DND-41 (cell line): ENCODE data around the gene CNST.

ENCODE experiments used
- ATAC-seq: fragments of 200-7000 bp; cut with Tn5 transposase; 3 replicates; pipeline ENCODE4 v1.9.1; 2021; ENCODE audit warnings: low read depth; ENCODE audit not compliant: insufficient read depth
- DNase-seq: peaks from one replicate; pipeline ENCODE4 v3.0.0-alpha.2; 2020
- H2AFZ ChIP-seq: 2 replicates; pipeline ENCODE4 v1.6.0; 2012; ENCODE audit warnings: low read depth, low read length
- H3K27ac ChIP-seq: 2 replicates; pipeline ENCODE4 v1.5.1; 2012; ENCODE audit warnings: low read length, inconsistent platforms
- H3K27me3 ChIP-seq: fragments of 200-600 bp; sonication (generic); 2 replicates; pipeline ENCODE4 v1.6.0; 2012; ENCODE audit warnings: low read length, mild to moderate bottlenecking, inconsistent platforms; ENCODE audit not compliant: insufficient read depth, poor library complexity
- H3K36me3 ChIP-seq: 2 replicates; pipeline ENCODE4 v1.5.1; 2012; ENCODE audit warnings: low read length, inconsistent platforms; ENCODE audit not compliant: insufficient read depth
- H3K4me1 ChIP-seq: 2 replicates; pipeline ENCODE4 v1.5.1; 2012; ENCODE audit warnings: mild to moderate bottlenecking, low read length; ENCODE audit not compliant: insufficient read depth
- H3K4me2 ChIP-seq: 2 replicates; pipeline ENCODE4 v1.6.0; 2012; ENCODE audit warnings: mild to moderate bottlenecking, moderate library complexity, low read length, inconsistent platforms; ENCODE audit not compliant: insufficient read depth
- H3K4me3 ChIP-seq, 2 experiments: fragments of 200-600 bp in 1 of 2; shearing (Covaris generic) in 1 of 2; 2 replicates each; pipeline ENCODE4 v1.5.1; 2012 to 2016; ENCODE audit warnings: inconsistent platforms in 2 of 2, low read length in 2 of 2, mild to moderate bottlenecking in 2 of 2, low read depth in 1 of 2, moderate library complexity in 1 of 2
- H3K79me2 ChIP-seq: 2 replicates; pipeline ENCODE4 v1.6.0; 2012; ENCODE audit warnings: low read length, inconsistent platforms; ENCODE audit not compliant: insufficient read depth
- H3K9ac ChIP-seq: 2 replicates; pipeline ENCODE4 v1.6.0; 2012; ENCODE audit warnings: low read depth, mild to moderate bottlenecking, inconsistent platforms, low read length, moderate library complexity
- H3K9me3 ChIP-seq: 2 replicates; pipeline ENCODE4 v1.5.1; 2012; ENCODE audit warnings: low read length, moderate library complexity, mild to moderate bottlenecking, inconsistent platforms; ENCODE audit not compliant: insufficient read depth, severe bottlenecking
- H4K20me1 ChIP-seq: 2 replicates; pipeline ENCODE4 v1.6.0; 2012; ENCODE audit warnings: low read length; ENCODE audit not compliant: insufficient read depth
- CTCF ChIP-seq: IDR thresholded peaks from 2 replicates; pipeline ENCODE4 v1.5.1; 2012; ENCODE audit warnings: borderline replicate concordance, low read length, moderate library complexity, mild to moderate bottlenecking; ENCODE audit not compliant: poor library complexity, severe bottlenecking; ENCODE audit errors: extremely low read depth
- EZH2 ChIP-seq: IDR thresholded peaks from 3 replicates; pipeline ENCODE4 v1.6.1; 2012; ENCODE audit warnings: borderline replicate concordance, low read depth, mild to moderate bottlenecking, moderate library complexity, low read length, inconsistent platforms; ENCODE audit not compliant: severe bottlenecking

CNST gene

GRCh38 chr1:246622035-246622652 lies 55.9 kb downstream of the CNST start:
- no peak overlapping the region for H3K27ac ChIP-seq
- peaks cover 3% of the 10 kb centered on the region; the same call in 1 of the 2 replicates for H3K79me2 ChIP-seq
- no peak overlapping the region for H3K4me2 ChIP-seq
- no peaks in the 10 kb centered on the region for H3K27me3 ChIP-seq
- ATAC-seq (no peak), DNase-seq (no peak)
- no peak overlapping the region for H3K4me3 ChIP-seq
- H2AFZ ChIP-seq: no peak overlapping the region
- no peaks in the 10 kb centered on the region for H3K4me1 ChIP-seq
- H3K36me3 ChIP-seq: peaks cover 31% of the 10 kb centered on the region
- no peak overlapping the region for H3K9ac ChIP-seq
- TF ChIP-seq EZH2: no peak
- no peak for TF ChIP-seq CTCF
- H3K9me3 ChIP-seq: no peaks in the 10 kb centered on the region
- H4K20me1 ChIP-seq: no peaks in the 10 kb centered on the region

- no peak overlapping the region for H3K27ac ChIP-seq
- peaks cover 3% of the 10 kb centered on the region; the same call in 1 of the 2 replicates for H3K79me2 ChIP-seq
- H3K4me3 ChIP-seq: no peak overlapping the region
- H4K20me1 ChIP-seq: no peaks in the 10 kb centered on the region
- ATAC-seq: no peak
- no peak overlapping the region for H3K9ac ChIP-seq
- no peak overlapping the region for H3K4me2 ChIP-seq
- no peaks in the 10 kb centered on the region for H3K4me1 ChIP-seq
- H3K36me3 ChIP-seq: peaks cover 38% of the 10 kb centered on the region
- DNase-seq: no peak
- H3K9me3 ChIP-seq: no peaks in the 10 kb centered on the region
- H2AFZ ChIP-seq: no peak overlapping the region
- no peaks in the 10 kb centered on the region for H3K27me3 ChIP-seq
- TF ChIP-seq EZH2 (no peak), CTCF (no peak)
Measured at GRCh38 chr1:246624091-246624490, 57.8 kb downstream of the CNST start.

GRCh38 chr1:246629030-246629429 lies 62.8 kb downstream of the CNST start:
- no peaks in the 10 kb centered on the region for H3K79me2 ChIP-seq
- no peak overlapping the region for H3K27ac ChIP-seq
- H3K4me3 ChIP-seq: no peak overlapping the region
- DNase-seq (no peak), ATAC-seq (no peak)
- H2AFZ ChIP-seq: no peak overlapping the region
- no peak for TF ChIP-seq EZH2
- TF ChIP-seq CTCF: no peak
- H3K36me3 ChIP-seq: peaks cover 34% of the 10 kb centered on the region
- no peak overlapping the region for H3K4me2 ChIP-seq
- H3K9me3 ChIP-seq: no peaks in the 10 kb centered on the region
- H4K20me1 ChIP-seq: no peaks in the 10 kb centered on the region
- H3K9ac ChIP-seq: no peak overlapping the region
- no peaks in the 10 kb centered on the region for H3K4me1 ChIP-seq
- no peaks in the 10 kb centered on the region for H3K27me3 ChIP-seq
